Fibroblast of skin of right quadriceps (primary cell): ENCODE measurements around the gene NELFCD.
A peak's percentile ranks its signal among the peaks of the same experiment; 100 is the strongest.
"Not testable (repeated sequence)": the region's sequence is repeated elsewhere in the genome, so short reads cannot be mapped to it uniquely, and the experiment has no call there.

ENCODE experiments used
- DNase-seq: peaks from one replicate; pipeline ENCODE4 v3.0.0-alpha.2; 2013

Gene NELFCD

GRCh38 chr20:58980711-58981627 lies at the start of gene NELFCD:
Gene NELFCD, plus strand, starts transcription at chr20:58981256. Its CDS starts 54 bp downstream, at chr20:58981310.
- DNase-seq: peak; percentile 83

GRCh38 chr20:58932170-58932569 lies 48.9 kb upstream of the NELFCD start:
- DNase-seq: no peak

GRCh38 chr20:58938078-58938477 lies 43.0 kb upstream of the NELFCD start:
- no peak for DNase-seq

GRCh38 chr20:58938541-58938940 lies 42.5 kb upstream of the NELFCD start:
- DNase-seq: no peak

GRCh38 chr20:58941471-58941870 lies 39.6 kb upstream of the NELFCD start:
- no peak for DNase-seq

GRCh38 chr20:58942549-58942948 lies 38.5 kb upstream of the NELFCD start:
- no peak for DNase-seq

GRCh38 chr20:58944610-58945009 lies 36.4 kb upstream of the NELFCD start:
- DNase-seq: no peak

- no peak for DNase-seq
These were observed 35.0 kb upstream of the NELFCD start for GRCh38 chr20:58945965-58946631.

- not testable (repeated sequence) for DNase-seq
These were observed 33.2 kb upstream of the NELFCD start for GRCh38 chr20:58947797-58948388.

GRCh38 chr20:58950603-58951002 lies 30.5 kb upstream of the NELFCD start:
- DNase-seq: no peak

GRCh38 chr20:58953050-58953449 lies 28.0 kb upstream of the NELFCD start:
- no peak for DNase-seq

GRCh38 chr20:58956078-58956477 lies 25.0 kb upstream of the NELFCD start:
- no peak for DNase-seq

GRCh38 chr20:58959652-58960051 lies 21.4 kb upstream of the NELFCD start:
- no peak for DNase-seq

GRCh38 chr20:58963060-58963584 lies 17.9 kb upstream of the NELFCD start:
- no peak for DNase-seq

- DNase-seq: not testable (repeated sequence)
These were observed 17.1 kb upstream of the NELFCD start for GRCh38 chr20:58963922-58964321.

- DNase-seq: no peak
These were observed 15.6 kb upstream of the NELFCD start for GRCh38 chr20:58965270-58966064.

- DNase-seq: no peak
These were observed 13.2 kb upstream of the NELFCD start for GRCh38 chr20:58967652-58968429.

- no peak for DNase-seq
These were observed 11.6 kb upstream of the NELFCD start for GRCh38 chr20:58969439-58969838.

GRCh38 chr20:58970146-58970545 lies 10.9 kb upstream of the NELFCD start:
- no peak for DNase-seq

GRCh38 chr20:58971429-58971828 lies 9.6 kb upstream of the NELFCD start:
- DNase-seq: no peak

- no peak for DNase-seq
These were observed 7.9 kb upstream of the NELFCD start for GRCh38 chr20:58973179-58973578.

- no peak for DNase-seq
These were observed 7.2 kb upstream of the NELFCD start for GRCh38 chr20:58973866-58974265.
